Neutrophil (primary cell): ENCODE results near the gene THG1L.

Experiments
- H3K27ac ChIP-seq: fragments of 200-600 bp; sonication (generic); 2 replicates; pipeline ENCODE4 v1.5.1; 2016; ENCODE audit warnings: mild to moderate bottlenecking, moderate library complexity
- H3K27me3 ChIP-seq: fragments of 200-600 bp; sonication (generic); 2 replicates; pipeline ENCODE4 v1.6.0; 2016; ENCODE audit warnings: mild to moderate bottlenecking
- H3K36me3 ChIP-seq: fragments of 200-600 bp; sonication (generic); 2 replicates; pipeline ENCODE4 v1.5.1; 2017
- H3K4me1 ChIP-seq, 2 experiments: fragments of 200-600 bp in 1 of 2; sonication (generic) in 1 of 2; 1 replicate in 1 of 2; 2 replicates in 1 of 2; pipeline versions ENCODE4 v1.5.1 to v1.6.1; 2013 to 2016; ENCODE audit warnings: low read depth in 1 of 2, low read length in 1 of 2, mild to moderate bottlenecking in 1 of 2, moderate library complexity in 1 of 2; ENCODE audit not compliant: control insufficient read depth in 1 of 2, insufficient read depth in 1 of 2
- H3K4me3 ChIP-seq, 2 experiments: fragments of 200-600 bp in 1 of 2; sonication (generic) in 1 of 2; 1 replicate in 1 of 2; 2 replicates in 1 of 2; pipeline ENCODE4 v1.5.1; 2013 to 2016; ENCODE audit warnings: low read depth in 1 of 2, low read length in 1 of 2, mild to moderate bottlenecking in 1 of 2, moderate library complexity in 1 of 2
- H3K9me3 ChIP-seq: fragments of 200-600 bp; sonication (generic); 2 replicates; pipeline ENCODE4 v1.5.1; 2016
- CTCF ChIP-seq: fragments of 200-600 bp; sonication (generic); IDR thresholded peaks from 2 replicates; pipeline ENCODE4 v1.5.1; 2016; ENCODE audit warnings: antibody characterized with exemption

THG1L gene

GRCh38 chr5:157778121-157778805, 47.0 kb downstream of the THG1L start:
- Histone ChIP-seq H3K4me3 (no peak overlapping the region), H3K9me3 (no peaks in the 10 kb centered on the region), H3K4me1 (no peaks in the 10 kb centered on the region), H3K27me3 (no peaks in the 10 kb centered on the region), H3K36me3 (peaks cover 5% of the 10 kb centered on the region), H3K27ac (no peak overlapping the region)
- no peak for TF ChIP-seq CTCF

- H3K36me3 ChIP-seq: peaks cover 12% of the 10 kb centered on the region
- no peak overlapping the region for H3K27ac ChIP-seq
- H3K4me3 ChIP-seq: no peak overlapping the region
- TF ChIP-seq CTCF: no peak
- H3K27me3 ChIP-seq: no peaks in the 10 kb centered on the region
- no peaks in the 10 kb centered on the region for H3K4me1 ChIP-seq
- H3K9me3 ChIP-seq: no peaks in the 10 kb centered on the region
Observed at GRCh38 chr5:157779221-157779620, 48.0 kb downstream of the THG1L start.

GRCh38 chr5:157785801-157786200, 54.6 kb downstream of the THG1L start:
- Histone ChIP-seq H3K9me3 (no peaks in the 10 kb centered on the region), H3K4me3 (no peak overlapping the region), H3K27ac (no peak overlapping the region), H3K4me1 (no peaks in the 10 kb centered on the region), H3K27me3 (no peaks in the 10 kb centered on the region), H3K36me3 (peaks cover 69% of the 10 kb centered on the region)
- no peak for TF ChIP-seq CTCF
